Bronchial epithelial cell (primary cell): ENCODE results near the gene AFF1. TPM values are rescaled to one million over a fixed set of nuclear protein-coding genes. Genes with fewer than 3 reads are reported as not detected.

Experiments used
- DNase-seq: peaks from one replicate; pipeline ENCODE4 v3.0.0-alpha.2; 2010; ENCODE audit warnings: low read depth
- FAIRE-seq: peaks from 2 replicates; lab custom pipeline; 2011; peaks lifted over from hg19 to GRCh38; lab: Jason Lieb, UNC
- H3K27me3 ChIP-seq: 2 replicates; pipeline ENCODE4 v1.5.1; 2011; ENCODE audit warnings: low read length; ENCODE audit not compliant: control insufficient read depth, insufficient read depth
- H3K36me3 ChIP-seq: 2 replicates; pipeline ENCODE4 v1.5.1; 2011; ENCODE audit warnings: low read length; ENCODE audit not compliant: control insufficient read depth, insufficient read depth
- H3K4me3 ChIP-seq: 2 replicates; pipeline ENCODE4 v1.5.1; 2011; ENCODE audit warnings: mild to moderate bottlenecking, low read depth, low read length, control low read depth
- total RNA-seq: library from RNA; depleted of rRNA; stranded (reverse); fragments of >200 nt; gene quantifications from 2 replicates; pipeline ENCODE4 v1.2.1, GENCODE V29; 2014
- TF ChIP-seq, protein P1 (sequence below): IDR thresholded peaks from 2 replicates; pipeline ENCODE4 v1.5.1; 2011; ENCODE audit warnings: mild to moderate bottlenecking, moderate library complexity, low read length, control low read depth, inconsistent platforms; ENCODE audit not compliant: insufficient read depth, severe bottlenecking

The AFF1 gene
- total RNA-seq, 1 donor from 2014 or later: 9.2 TPM

DNA sequence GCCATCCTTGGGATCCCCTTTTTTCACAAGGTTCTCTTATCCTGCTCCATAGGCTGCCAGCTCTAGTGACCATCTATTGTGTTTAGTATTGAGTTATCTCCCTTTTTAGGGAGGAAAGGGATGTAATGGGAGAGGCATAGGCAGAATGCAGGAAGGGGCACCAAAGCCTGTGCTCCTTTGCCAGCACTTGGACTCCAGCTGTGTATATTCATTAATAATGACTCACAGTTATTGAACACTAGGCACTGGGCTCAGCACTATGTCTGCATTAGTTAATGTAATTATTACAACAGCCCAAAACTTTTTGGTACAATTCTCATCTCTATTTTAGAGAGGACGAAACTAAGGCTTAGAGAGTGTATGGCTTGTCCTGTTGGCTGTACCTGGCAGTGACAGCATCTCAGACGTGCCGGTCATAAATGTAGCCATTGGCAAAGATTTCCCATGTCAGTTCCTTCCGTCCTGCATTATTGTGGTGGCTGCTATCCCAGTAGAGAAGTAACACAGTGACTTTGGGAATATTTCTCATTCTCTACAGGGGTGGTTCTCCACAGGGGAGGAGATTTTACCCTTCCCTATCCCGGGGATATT lies 90.3 kb downstream of the AFF1 start:
- FAIRE-seq (no peak), DNase-seq (no peak)
- Histone ChIP-seq H3K36me3 (no peaks in the 10 kb centered on the region), H3K27me3 (no peaks in the 10 kb centered on the region), H3K4me3 (no peak overlapping the region)
- TF ChIP-seq, protein P1, sequence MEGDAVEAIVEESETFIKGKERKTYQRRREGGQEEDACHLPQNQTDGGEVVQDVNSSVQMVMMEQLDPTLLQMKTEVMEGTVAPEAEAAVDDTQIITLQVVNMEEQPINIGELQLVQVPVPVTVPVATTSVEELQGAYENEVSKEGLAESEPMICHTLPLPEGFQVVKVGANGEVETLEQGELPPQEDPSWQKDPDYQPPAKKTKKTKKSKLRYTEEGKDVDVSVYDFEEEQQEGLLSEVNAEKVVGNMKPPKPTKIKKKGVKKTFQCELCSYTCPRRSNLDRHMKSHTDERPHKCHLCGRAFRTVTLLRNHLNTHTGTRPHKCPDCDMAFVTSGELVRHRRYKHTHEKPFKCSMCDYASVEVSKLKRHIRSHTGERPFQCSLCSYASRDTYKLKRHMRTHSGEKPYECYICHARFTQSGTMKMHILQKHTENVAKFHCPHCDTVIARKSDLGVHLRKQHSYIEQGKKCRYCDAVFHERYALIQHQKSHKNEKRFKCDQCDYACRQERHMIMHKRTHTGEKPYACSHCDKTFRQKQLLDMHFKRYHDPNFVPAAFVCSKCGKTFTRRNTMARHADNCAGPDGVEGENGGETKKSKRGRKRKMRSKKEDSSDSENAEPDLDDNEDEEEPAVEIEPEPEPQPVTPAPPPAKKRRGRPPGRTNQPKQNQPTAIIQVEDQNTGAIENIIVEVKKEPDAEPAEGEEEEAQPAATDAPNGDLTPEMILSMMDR: no peak

DNA sequence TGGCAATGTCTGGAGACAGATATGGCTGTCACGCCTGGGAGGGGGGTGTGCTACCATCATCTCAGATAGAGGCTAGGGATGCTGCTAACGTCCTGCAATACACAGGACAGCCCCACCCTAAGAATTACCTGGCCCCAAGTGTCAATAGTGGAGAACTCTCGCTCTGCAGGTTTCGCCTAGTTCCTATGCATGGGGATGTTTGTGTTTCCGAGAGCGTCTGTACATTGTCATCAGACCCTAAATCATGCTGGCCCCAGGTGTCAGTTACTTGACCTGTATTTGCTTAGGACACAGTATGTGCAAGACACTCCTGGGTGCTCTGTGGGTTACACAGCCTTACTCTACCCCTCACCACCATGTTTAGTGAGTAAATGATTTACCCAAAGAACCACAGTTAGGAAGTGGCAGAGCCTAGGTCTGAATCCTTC lies 90.8 kb downstream of the AFF1 start:
- FAIRE-seq (no peak), DNase-seq (no peak)
- Histone ChIP-seq H3K4me3 (no peak overlapping the region), H3K36me3 (no peaks in the 10 kb centered on the region), H3K27me3 (no peaks in the 10 kb centered on the region)
- TF ChIP-seq, protein P1: no peak

DNA sequence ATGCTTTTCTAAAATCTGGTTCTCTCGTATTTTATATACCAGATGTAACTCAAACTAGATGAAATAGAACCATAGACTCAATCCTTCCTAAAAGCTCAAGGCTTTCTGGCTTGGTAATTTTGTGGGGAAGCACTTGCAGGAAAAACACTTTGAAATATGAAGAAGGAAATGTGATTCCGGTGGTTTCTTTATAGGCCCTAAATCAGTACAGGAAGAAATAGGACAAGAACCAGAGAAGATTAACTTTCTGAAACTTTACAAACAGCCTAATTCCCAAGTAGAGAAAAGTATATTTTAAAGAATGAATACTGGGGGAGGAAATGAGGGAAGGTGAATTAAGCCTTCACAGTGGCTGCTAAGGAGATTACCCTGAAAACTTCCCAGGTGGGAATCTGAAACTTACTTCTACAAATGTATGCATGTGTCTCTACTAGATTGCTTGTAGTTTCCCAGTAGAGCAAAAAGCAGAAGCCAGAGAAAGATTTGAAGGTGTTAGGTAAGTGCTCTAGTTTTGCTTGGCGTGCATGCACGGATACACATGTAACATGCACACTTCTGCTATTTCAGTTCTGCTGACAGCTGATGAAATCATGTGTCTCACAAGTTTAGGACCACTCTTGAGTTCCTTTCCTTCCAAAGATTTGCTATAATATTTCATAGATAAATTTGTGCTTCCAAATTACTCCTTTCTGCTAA lies 92.1 kb downstream of the AFF1 start:
- FAIRE-seq: no peak
- Histone ChIP-seq H3K4me3 (no peak overlapping the region), H3K27me3 (no peaks in the 10 kb centered on the region), H3K36me3 (no peaks in the 10 kb centered on the region)
- no peak for DNase-seq
- TF ChIP-seq, protein P1: no peak

DNA sequence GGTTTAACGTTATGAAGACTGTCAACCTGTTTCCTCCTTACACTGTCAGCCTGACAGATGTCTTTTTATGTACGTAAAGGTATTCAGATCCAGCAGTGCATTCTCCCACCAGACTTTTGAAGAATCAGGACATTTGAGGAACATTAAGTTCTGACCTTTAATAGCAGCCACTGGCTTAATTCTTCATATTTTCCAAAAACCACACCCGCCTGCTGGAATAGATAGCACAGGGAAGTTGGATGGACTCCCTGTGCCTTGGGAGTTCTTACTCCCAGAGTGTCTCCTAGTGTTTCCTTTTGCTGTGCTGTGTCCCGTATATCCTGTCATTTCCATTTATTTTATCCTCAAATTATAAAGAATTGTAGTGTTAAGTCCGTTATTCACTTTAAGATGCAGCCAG lies 94.5 kb downstream of the AFF1 start:
- Histone ChIP-seq H3K36me3 (no peaks in the 10 kb centered on the region), H3K27me3 (no peaks in the 10 kb centered on the region), H3K4me3 (no peak overlapping the region)
- FAIRE-seq (no peak), DNase-seq (no peak)
- TF ChIP-seq, protein P1: no peak

DNA sequence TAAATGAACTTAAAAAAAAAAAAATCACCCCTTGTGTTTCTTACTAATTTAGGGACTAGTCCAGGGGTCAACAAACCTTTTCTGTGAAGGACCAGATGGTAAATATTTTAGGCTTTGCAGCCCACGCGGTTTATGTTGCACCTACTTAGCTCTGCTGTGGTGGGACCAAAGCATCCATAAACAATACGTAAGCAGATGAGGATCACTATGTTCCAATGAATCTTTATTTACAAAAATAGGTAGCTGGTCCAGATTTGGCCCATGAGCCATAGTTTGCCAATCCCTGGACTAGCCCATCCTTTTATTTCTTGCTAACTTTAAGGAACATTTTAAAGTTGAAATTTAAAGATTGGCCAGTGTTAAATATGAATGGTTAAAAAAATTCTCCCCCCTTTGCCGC lies 95.3 kb downstream of the AFF1 start:
- Histone ChIP-seq H3K27me3 (no peaks in the 10 kb centered on the region), H3K36me3 (no peaks in the 10 kb centered on the region), H3K4me3 (no peak overlapping the region)
- TF ChIP-seq, protein P1: no peak
- DNase-seq (no peak), FAIRE-seq (no peak)
